ENCODE measurements around the gene FLT3.

GRCh38 chr13:28012383-28012782 is 88.0 kb downstream of the FLT3 start:
- TF ChIP-seq RAD21 (IDR thresholded peaks at IDR 0.05; ENCODE audit: low read depth) (no peak), CEBPB (IDR thresholded peaks at IDR 0.05) (no peak), TEAD4 (IDR thresholded peaks at IDR 0.05) (no peak), FOXM1 (IDR thresholded peaks at IDR 0.05; ENCODE audit: borderline replicate concordance, low read depth) (no peak), EP300 (IDR thresholded peaks at IDR 0.05; ENCODE audit: borderline replicate concordance) (no peak), TAF1 (IDR thresholded peaks at IDR 0.05; ENCODE audit: low read depth) (no peak), TCF12 (IDR thresholded peaks at IDR 0.05; ENCODE audit: low read depth) (no peak), NFIC (IDR thresholded peaks at IDR 0.05) (no peak), MAX (IDR thresholded peaks at IDR 0.05) (no peak), CREB1 (IDR thresholded peaks at IDR 0.05; ENCODE audit: low read depth) (no peak), YY1 (IDR thresholded peaks at IDR 0.05; ENCODE audit: low read depth) (no peak)
- TF ChIP-seq, protein P1, sequence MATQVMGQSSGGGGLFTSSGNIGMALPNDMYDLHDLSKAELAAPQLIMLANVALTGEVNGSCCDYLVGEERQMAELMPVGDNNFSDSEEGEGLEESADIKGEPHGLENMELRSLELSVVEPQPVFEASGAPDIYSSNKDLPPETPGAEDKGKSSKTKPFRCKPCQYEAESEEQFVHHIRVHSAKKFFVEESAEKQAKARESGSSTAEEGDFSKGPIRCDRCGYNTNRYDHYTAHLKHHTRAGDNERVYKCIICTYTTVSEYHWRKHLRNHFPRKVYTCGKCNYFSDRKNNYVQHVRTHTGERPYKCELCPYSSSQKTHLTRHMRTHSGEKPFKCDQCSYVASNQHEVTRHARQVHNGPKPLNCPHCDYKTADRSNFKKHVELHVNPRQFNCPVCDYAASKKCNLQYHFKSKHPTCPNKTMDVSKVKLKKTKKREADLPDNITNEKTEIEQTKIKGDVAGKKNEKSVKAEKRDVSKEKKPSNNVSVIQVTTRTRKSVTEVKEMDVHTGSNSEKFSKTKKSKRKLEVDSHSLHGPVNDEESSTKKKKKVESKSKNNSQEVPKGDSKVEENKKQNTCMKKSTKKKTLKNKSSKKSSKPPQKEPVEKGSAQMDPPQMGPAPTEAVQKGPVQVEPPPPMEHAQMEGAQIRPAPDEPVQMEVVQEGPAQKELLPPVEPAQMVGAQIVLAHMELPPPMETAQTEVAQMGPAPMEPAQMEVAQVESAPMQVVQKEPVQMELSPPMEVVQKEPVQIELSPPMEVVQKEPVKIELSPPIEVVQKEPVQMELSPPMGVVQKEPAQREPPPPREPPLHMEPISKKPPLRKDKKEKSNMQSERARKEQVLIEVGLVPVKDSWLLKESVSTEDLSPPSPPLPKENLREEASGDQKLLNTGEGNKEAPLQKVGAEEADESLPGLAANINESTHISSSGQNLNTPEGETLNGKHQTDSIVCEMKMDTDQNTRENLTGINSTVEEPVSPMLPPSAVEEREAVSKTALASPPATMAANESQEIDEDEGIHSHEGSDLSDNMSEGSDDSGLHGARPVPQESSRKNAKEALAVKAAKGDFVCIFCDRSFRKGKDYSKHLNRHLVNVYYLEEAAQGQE (IDR thresholded peaks at IDR 0.05; ENCODE audit: low read depth) = no peak

Measured in Ishikawa (cell line).